Liver (tissue), 2 donors: ENCODE data around the gene CLASRP.

Experiments used
- RAD21 ChIP-seq, 2 donors: IDR thresholded peaks; 2 replicates each; pipeline ENCODE4 v1.6.1; 2016; ENCODE audit warnings: antibody characterized with exemption in 2 of 2, mild to moderate bottlenecking in 2 of 2
- SP1 ChIP-seq: IDR thresholded peaks from 2 replicates; pipeline ENCODE4 v1.6.1; 2018; ENCODE audit warnings: antibody characterized with exemption, mild to moderate bottlenecking
- TAF1 ChIP-seq: conservative IDR thresholded peaks from 2 replicates; pipeline ENCODE4 v1.6.1; 2016; ENCODE audit warnings: antibody characterized with exemption, mild to moderate bottlenecking
- YY1 ChIP-seq: IDR thresholded peaks from 2 replicates; pipeline ENCODE4 v1.6.1; 2016; ENCODE audit warnings: antibody characterized with exemption, mild to moderate bottlenecking
- TF ChIP-seq, protein P1 (sequence below): IDR thresholded peaks from 2 replicates; pipeline ENCODE4 v1.6.1; 2016; ENCODE audit warnings: antibody characterized with exemption, mild to moderate bottlenecking
- donor health status: healthy.

DNA sequence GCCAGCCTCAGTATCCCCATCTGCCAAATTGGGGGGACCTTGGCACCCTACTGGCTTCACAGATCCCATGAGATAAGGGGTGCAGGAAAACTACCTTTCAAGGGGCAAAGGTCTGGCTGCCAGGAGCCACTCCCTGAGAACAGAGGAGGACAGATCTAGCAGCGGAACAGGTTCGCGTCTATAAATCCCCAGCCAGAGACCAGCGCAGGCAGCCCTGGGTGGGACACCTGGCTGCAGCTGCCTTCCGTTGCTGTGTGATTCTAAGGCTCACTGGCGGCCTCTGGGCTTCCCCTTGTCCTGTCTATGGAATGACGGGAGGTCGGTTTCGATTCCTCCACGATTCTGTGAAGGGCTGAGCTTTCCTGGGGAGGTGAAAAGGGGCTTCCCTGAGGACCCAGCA, 30.3 kb upstream of the CLASRP start:
- TF ChIP-seq RAD21 (IDR thresholded peaks at IDR 0.05) (no peak), YY1 (no peak), SP1 (no peak), TAF1 (no peak)
- TF ChIP-seq, protein P1, sequence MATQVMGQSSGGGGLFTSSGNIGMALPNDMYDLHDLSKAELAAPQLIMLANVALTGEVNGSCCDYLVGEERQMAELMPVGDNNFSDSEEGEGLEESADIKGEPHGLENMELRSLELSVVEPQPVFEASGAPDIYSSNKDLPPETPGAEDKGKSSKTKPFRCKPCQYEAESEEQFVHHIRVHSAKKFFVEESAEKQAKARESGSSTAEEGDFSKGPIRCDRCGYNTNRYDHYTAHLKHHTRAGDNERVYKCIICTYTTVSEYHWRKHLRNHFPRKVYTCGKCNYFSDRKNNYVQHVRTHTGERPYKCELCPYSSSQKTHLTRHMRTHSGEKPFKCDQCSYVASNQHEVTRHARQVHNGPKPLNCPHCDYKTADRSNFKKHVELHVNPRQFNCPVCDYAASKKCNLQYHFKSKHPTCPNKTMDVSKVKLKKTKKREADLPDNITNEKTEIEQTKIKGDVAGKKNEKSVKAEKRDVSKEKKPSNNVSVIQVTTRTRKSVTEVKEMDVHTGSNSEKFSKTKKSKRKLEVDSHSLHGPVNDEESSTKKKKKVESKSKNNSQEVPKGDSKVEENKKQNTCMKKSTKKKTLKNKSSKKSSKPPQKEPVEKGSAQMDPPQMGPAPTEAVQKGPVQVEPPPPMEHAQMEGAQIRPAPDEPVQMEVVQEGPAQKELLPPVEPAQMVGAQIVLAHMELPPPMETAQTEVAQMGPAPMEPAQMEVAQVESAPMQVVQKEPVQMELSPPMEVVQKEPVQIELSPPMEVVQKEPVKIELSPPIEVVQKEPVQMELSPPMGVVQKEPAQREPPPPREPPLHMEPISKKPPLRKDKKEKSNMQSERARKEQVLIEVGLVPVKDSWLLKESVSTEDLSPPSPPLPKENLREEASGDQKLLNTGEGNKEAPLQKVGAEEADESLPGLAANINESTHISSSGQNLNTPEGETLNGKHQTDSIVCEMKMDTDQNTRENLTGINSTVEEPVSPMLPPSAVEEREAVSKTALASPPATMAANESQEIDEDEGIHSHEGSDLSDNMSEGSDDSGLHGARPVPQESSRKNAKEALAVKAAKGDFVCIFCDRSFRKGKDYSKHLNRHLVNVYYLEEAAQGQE: no peak
